ENCODE results near the gene ZFYVE19.

The ZFYVE19 gene

GRCh38 chr15:40796041-40796440, 10.8 kb upstream of the ZFYVE19 start:
- WGBS (ENCODE audit: insufficient coverage), result 80% methylated on average over 2 of the region's 2 CpGs
- Histone ChIP-seq H3K27me3 (replicated peaks in 2 of 5; ENCODE audit: control insufficient read depth in 4 of 5, insufficient read depth in 5 of 5, low read length in 4 of 5) (no peaks in the 10 kb centered on the region), H3K27ac (ENCODE audit: insufficient read depth in 1 of 2, low read depth in 1 of 2, low read length in 2 of 2, poor library complexity in 1 of 2, severe bottlenecking in 2 of 2) (peak overlapping the region in 1 of 2 experiments; percentile 25), H3K9me3 (ENCODE audit: control extremely low read depth in 1 of 5, control insufficient read depth in 4 of 5, insufficient read depth in 2 of 5, low read depth in 1 of 5, low read length in 4 of 5) (no peaks in the 10 kb centered on the region), H3K36me3 (ENCODE audit: control insufficient read depth in 4 of 4, insufficient read depth in 4 of 4, low read length in 3 of 4) (peaks cover 0 to 10% (median 4%) of the 10 kb centered on the region in 4 experiments), H3K4me1 (ENCODE audit: control extremely low read depth in 1 of 4, control insufficient read depth in 4 of 4, insufficient read depth in 4 of 4, low read length in 3 of 4) (peaks cover 8 to 25% (median 22%) of the 10 kb centered on the region in 4 experiments), H3K4me3 (ENCODE audit: control insufficient read depth in 1 of 7, extremely low read depth in 1 of 7, insufficient read depth in 4 of 7, low read depth in 2 of 7, low read length in 6 of 7) (peak overlapping the region in 1 of 7 experiments; percentile 5)
- ChIA-PET CTCF (interaction anchor here (1.1 to 2.1 kb wide), 3 partner anchors 14 to 95 kb away, joined by 3 to 7 read pairs (median 5); no protein-coding TSS in a partner anchor), POLR2A (no interaction called here)
- no peak for DNase-seq

GRCh38 chr15:40796512-40796911, 10.4 kb upstream of the ZFYVE19 start:
- H3K4me3 ChIP-seq (ENCODE audit: control insufficient read depth in 1 of 7, extremely low read depth in 1 of 7, insufficient read depth in 4 of 7, low read depth in 2 of 7, low read length in 6 of 7), result peak overlapping the region in 1 of 7 experiments; percentile 5
- ChIA-PET POLR2A (interaction anchor here (0.8 to 0.9 kb wide), 2 partner anchors 8 to 11 kb away, joined by 3 read pairs; partner anchors contain the start of genes DNAJC17 and ZFYVE19), CTCF (interaction anchor here (0.6 to 2.0 kb wide), 3 partner anchors 61 to 104 kb away, joined by 3 to 7 read pairs (median 3); no protein-coding TSS in a partner anchor)
- peaks cover 8 to 25% (median 22%) of the 10 kb centered on the region in 4 experiments for H3K4me1 ChIP-seq (ENCODE audit: control extremely low read depth in 1 of 4, control insufficient read depth in 4 of 4, insufficient read depth in 4 of 4, low read length in 3 of 4)
- no peaks in the 10 kb centered on the region for H3K9me3 ChIP-seq (ENCODE audit: control extremely low read depth in 1 of 5, control insufficient read depth in 4 of 5, insufficient read depth in 2 of 5, low read depth in 1 of 5, low read length in 4 of 5)
- H3K27ac ChIP-seq (ENCODE audit: insufficient read depth in 1 of 2, low read depth in 1 of 2, low read length in 2 of 2, poor library complexity in 1 of 2, severe bottlenecking in 2 of 2), result peak overlapping the region in 1 of 2 experiments; percentile 25
- H3K27me3 ChIP-seq (replicated peaks in 2 of 5; ENCODE audit: control insufficient read depth in 4 of 5, insufficient read depth in 5 of 5, low read length in 4 of 5), result no peaks in the 10 kb centered on the region
- WGBS (ENCODE audit: insufficient coverage), result 97% methylated on average over 4 of the region's 5 CpGs
- peak in 2 of 3 donors; percentile 31 to 40 for DNase-seq
- peaks cover 0 to 12% (median 4%) of the 10 kb centered on the region in 4 experiments for H3K36me3 ChIP-seq (ENCODE audit: control insufficient read depth in 4 of 4, insufficient read depth in 4 of 4, low read length in 3 of 4)

- 100% methylated on average over 1 of the region's 3 CpGs for WGBS (ENCODE audit: insufficient coverage)
- CTCF ChIA-PET, result interaction anchor here (3.1 kb wide), 1 partner anchor 14 kb away, joined by 8 read pairs; no protein-coding TSS in a partner anchor
- no peak for DNase-seq
- H3K9me3 ChIP-seq (ENCODE audit: control extremely low read depth in 1 of 5, control insufficient read depth in 4 of 5, insufficient read depth in 2 of 5, low read depth in 1 of 5, low read length in 4 of 5), result no peaks in the 10 kb centered on the region
- H3K27ac ChIP-seq (ENCODE audit: insufficient read depth in 1 of 2, low read depth in 1 of 2, low read length in 2 of 2, poor library complexity in 1 of 2, severe bottlenecking in 2 of 2), result no peak overlapping the region
- POLR2A ChIA-PET, result no interaction called here
- no peak overlapping the region for H3K4me3 ChIP-seq (ENCODE audit: control insufficient read depth in 1 of 7, extremely low read depth in 1 of 7, insufficient read depth in 4 of 7, low read depth in 2 of 7, low read length in 6 of 7)
- peaks cover 0 to 3% (median 1%) of the 10 kb centered on the region in 4 experiments for H3K36me3 ChIP-seq (ENCODE audit: control insufficient read depth in 4 of 4, insufficient read depth in 4 of 4, low read length in 3 of 4)
- H3K27me3 ChIP-seq (replicated peaks in 2 of 5; ENCODE audit: control insufficient read depth in 4 of 5, insufficient read depth in 5 of 5, low read length in 4 of 5), result no peaks in the 10 kb centered on the region
- H3K4me1 ChIP-seq (ENCODE audit: control extremely low read depth in 1 of 4, control insufficient read depth in 4 of 4, insufficient read depth in 4 of 4, low read length in 3 of 4), result peaks cover 8 to 21% (median 20%) of the 10 kb centered on the region in 4 experiments
These were observed 7.4 kb upstream of the ZFYVE19 start for GRCh38 chr15:40799523-40799922.

GRCh38 chr15:40803076-40803475, 3.8 kb upstream of the ZFYVE19 start:
- Histone ChIP-seq H3K4me3 (ENCODE audit: control insufficient read depth in 1 of 7, extremely low read depth in 1 of 7, insufficient read depth in 4 of 7, low read depth in 2 of 7, low read length in 6 of 7) (no peak overlapping the region), H3K27ac (ENCODE audit: insufficient read depth in 1 of 2, low read depth in 1 of 2, low read length in 2 of 2, poor library complexity in 1 of 2, severe bottlenecking in 2 of 2) (no peak overlapping the region), H3K4me1 (ENCODE audit: control extremely low read depth in 1 of 4, control insufficient read depth in 4 of 4, insufficient read depth in 4 of 4, low read length in 3 of 4) (peaks cover 5 to 15% (median 11%) of the 10 kb centered on the region in 4 experiments), H3K27me3 (replicated peaks in 2 of 5; ENCODE audit: control insufficient read depth in 4 of 5, insufficient read depth in 5 of 5, low read length in 4 of 5) (no peaks in the 10 kb centered on the region), H3K9me3 (ENCODE audit: control extremely low read depth in 1 of 5, control insufficient read depth in 4 of 5, insufficient read depth in 2 of 5, low read depth in 1 of 5, low read length in 4 of 5) (no peaks in the 10 kb centered on the region), H3K36me3 (ENCODE audit: control insufficient read depth in 4 of 4, insufficient read depth in 4 of 4, low read length in 3 of 4) (peaks cover 0 to 3% (median 1%) of the 10 kb centered on the region in 4 experiments)
- 100% methylated on average over 1 of the region's 2 CpGs for WGBS (ENCODE audit: insufficient coverage)
- no peak for DNase-seq
- POLR2A ChIA-PET, result no interaction called here
- CTCF ChIA-PET, result interaction anchor here (1.3 to 2.0 kb wide), 2 partner anchors 14 to 21 kb away, joined by 4 to 6 read pairs; no protein-coding TSS in a partner anchor

GRCh38 chr15:40803688-40804087, 3.2 kb upstream of the ZFYVE19 start:
- ChIA-PET POLR2A (interaction anchor here (0.7 kb wide), 1 partner anchor 15 kb away, joined by 8 read pairs; no protein-coding TSS in a partner anchor), CTCF (interaction anchor here (0.6 to 2.0 kb wide), 3 partner anchors 11 to 21 kb away, joined by 3 to 6 read pairs (median 4); no protein-coding TSS in a partner anchor)
- 100% methylated on average over 1 of the region's 1 CpG for WGBS (ENCODE audit: insufficient coverage)
- H3K4me1 ChIP-seq (ENCODE audit: control extremely low read depth in 1 of 4, control insufficient read depth in 4 of 4, insufficient read depth in 4 of 4, low read length in 3 of 4), result peaks cover 5 to 21% (median 18%) of the 10 kb centered on the region in 4 experiments
- H3K27me3 ChIP-seq (replicated peaks in 2 of 5; ENCODE audit: control insufficient read depth in 4 of 5, insufficient read depth in 5 of 5, low read length in 4 of 5), result no peaks in the 10 kb centered on the region
- H3K4me3 ChIP-seq (ENCODE audit: control insufficient read depth in 1 of 7, extremely low read depth in 1 of 7, insufficient read depth in 4 of 7, low read depth in 2 of 7, low read length in 6 of 7), result no peak overlapping the region
- no peak for DNase-seq
- H3K9me3 ChIP-seq (ENCODE audit: control extremely low read depth in 1 of 5, control insufficient read depth in 4 of 5, insufficient read depth in 2 of 5, low read depth in 1 of 5, low read length in 4 of 5), result no peaks in the 10 kb centered on the region
- peaks cover 0 to 3% (median 1%) of the 10 kb centered on the region in 4 experiments for H3K36me3 ChIP-seq (ENCODE audit: control insufficient read depth in 4 of 4, insufficient read depth in 4 of 4, low read length in 3 of 4)
- no peak overlapping the region for H3K27ac ChIP-seq (ENCODE audit: insufficient read depth in 1 of 2, low read depth in 1 of 2, low read length in 2 of 2, poor library complexity in 1 of 2, severe bottlenecking in 2 of 2)

- Histone ChIP-seq H3K4me1 (ENCODE audit: control extremely low read depth in 1 of 4, control insufficient read depth in 4 of 4, insufficient read depth in 4 of 4, low read length in 3 of 4) (peaks cover 5 to 29% (median 18%) of the 10 kb centered on the region in 4 experiments), H3K27me3 (replicated peaks in 2 of 5; ENCODE audit: control insufficient read depth in 4 of 5, insufficient read depth in 5 of 5, low read length in 4 of 5) (no peaks in the 10 kb centered on the region), H3K9me3 (ENCODE audit: control extremely low read depth in 1 of 5, control insufficient read depth in 4 of 5, insufficient read depth in 2 of 5, low read depth in 1 of 5, low read length in 4 of 5) (no peaks in the 10 kb centered on the region), H3K27ac (ENCODE audit: insufficient read depth in 1 of 2, low read depth in 1 of 2, low read length in 2 of 2, poor library complexity in 1 of 2, severe bottlenecking in 2 of 2) (peak overlapping the region; percentile 83 to 92), H3K4me3 (ENCODE audit: control insufficient read depth in 1 of 7, extremely low read depth in 1 of 7, insufficient read depth in 4 of 7, low read depth in 2 of 7, low read length in 6 of 7) (peak overlapping the region; percentile 89 to 99 (median 96)), H3K36me3 (ENCODE audit: control insufficient read depth in 4 of 4, insufficient read depth in 4 of 4, low read length in 3 of 4) (peaks cover 3 to 26% (median 18%) of the 10 kb centered on the region in 4 experiments)
- no peak for DNase-seq
- CTCF ChIA-PET, result interaction anchor here (0.7 kb wide), 1 partner anchor 35 kb away, joined by 3 read pairs; no protein-coding TSS in a partner anchor
- WGBS (ENCODE audit: insufficient coverage), result 11% methylated on average over 2 of the region's 2 CpGs
- POLR2A ChIA-PET, result interaction anchor here (0.6 to 1.5 kb wide), 2 partner anchors 10 to 284 kb away, joined by 3 to 5 read pairs; no protein-coding TSS in a partner anchor
These were observed 239 bp upstream of the ZFYVE19 start for GRCh38 chr15:40806672-40807027.

All from common myeloid progenitor, CD34-positive (primary cell).